Measurements from ENCODE around the gene MGAT3.

DNA sequence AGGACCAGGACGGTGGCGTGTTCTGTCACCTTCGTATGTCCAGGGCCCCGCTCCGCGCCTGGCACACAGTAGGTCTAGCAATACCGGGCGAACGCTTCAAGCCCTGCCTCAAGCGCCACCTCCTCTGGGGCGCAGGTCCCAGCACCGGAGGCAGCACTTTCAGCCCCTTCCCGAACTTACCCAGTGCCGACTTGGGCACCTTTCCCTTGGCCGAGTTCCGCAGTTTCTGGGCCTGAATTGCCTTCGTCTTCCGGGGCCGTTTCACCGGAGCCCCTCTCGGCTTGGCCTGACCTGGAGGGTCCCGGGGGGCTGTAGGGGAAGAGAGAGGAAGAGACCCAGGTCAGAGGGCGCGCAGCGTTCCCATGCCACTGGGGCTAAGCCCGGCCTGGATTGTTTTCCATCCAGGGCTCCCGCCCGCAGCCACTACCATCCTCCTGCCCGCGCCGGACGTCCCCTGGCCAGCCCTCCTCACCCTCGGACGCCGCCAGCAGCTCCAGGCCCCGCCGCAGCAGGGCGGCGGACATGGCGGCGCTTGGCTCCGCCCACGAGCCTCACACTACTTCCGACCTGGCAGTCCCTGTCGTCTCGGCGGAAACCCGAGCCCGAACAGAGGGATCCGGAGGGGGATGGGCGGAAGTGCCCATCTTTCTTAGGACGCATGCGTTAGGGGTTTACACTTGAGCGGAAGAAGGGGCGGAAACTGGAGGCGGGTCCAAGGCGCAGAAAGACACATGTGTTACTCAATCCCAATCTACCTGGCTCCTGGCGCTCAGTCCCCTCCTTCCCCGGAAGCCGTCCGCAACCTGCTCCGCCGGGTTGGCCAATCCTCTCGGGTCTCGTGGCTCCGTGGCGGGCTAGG lies 75.6 kb downstream of the MGAT3 start, which contains the start of gene RPS19BP1:
- TF ChIP-seq CTCF (IDR thresholded peaks at IDR 0.05 in 4 of 5, conservative IDR thresholded peaks at IDR 0.05 in 1 of 5): peak in 1 of 5 experiments; percentile 15
- TF ChIP-seq POLR2A (IDR thresholded peaks at IDR 0.05): peak; percentile 87 to 94

Measured in gastrocnemius medialis (tissue), 4 donors.